Ascending aorta (tissue), 2 donors: ENCODE data around the gene TMEM253. TPM values are rescaled to one million over a fixed set of nuclear protein-coding genes. Genes with fewer than 3 reads are reported as not detected.

ENCODE experiments used
- DNase-seq, 2 donors: peaks; one replicate each; pipeline ENCODE4 v3.0.0-alpha.2; 2019; ENCODE audit warnings: low spot score in 2 of 2
- H3K27ac ChIP-seq, 2 donors: fragments of 200-600 bp; sonication (generic); one replicate each; pipeline ENCODE4 v1.5.1; 2016 to 2017; ENCODE audit warnings: mild to moderate bottlenecking in 1 of 2
- H3K27me3 ChIP-seq: fragments of 200-600 bp; sonication (generic); one replicate; pipeline ENCODE4 v1.5.1; 2017
- H3K36me3 ChIP-seq, 2 donors: fragments of 200-600 bp; sonication (generic); one replicate each; pipeline ENCODE4 v1.5.1; 2016
- H3K4me1 ChIP-seq, 2 donors: fragments of 200-600 bp; sonication (generic); one replicate each; pipeline ENCODE4 v1.5.1; 2016 to 2017; ENCODE audit warnings: mild to moderate bottlenecking in 1 of 2
- H3K4me3 ChIP-seq, 2 donors: fragments of 200-600 bp; sonication (generic); one replicate each; pipeline ENCODE4 v1.5.1; 2016 to 2017; ENCODE audit warnings: mild to moderate bottlenecking in 1 of 2
- H3K9me3 ChIP-seq, 2 donors: fragments of 200-600 bp; sonication (generic); one replicate each; pipeline ENCODE4 v1.5.1; 2016
- CTCF ChIP-seq, 3 experiments: fragments of 200-600 bp in 2 of 3; fragments of 450-650 bp in 1 of 3; sonication (generic) in 2 of 3; IDR thresholded peaks; one replicate each; pipeline ENCODE4 v1.5.1; 2016 to 2019; ENCODE audit warnings: antibody characterized with exemption in 3 of 3, mild to moderate bottlenecking in 1 of 3, moderate library complexity in 1 of 3
- intact Hi-C: fragments of 100-400 bp; cut with DNase I; formaldehyde crosslinking; loops from one replicate; pipeline ENCODE4 v1.15.1; 2023
- total RNA-seq: library from RNA; depleted of rRNA; stranded (reverse); fragments of >200 nt; gene quantifications from one replicate; pipeline ENCODE4 v1.1.0, GENCODE V29; 2016

Gene TMEM253
- total RNA-seq, 1 donor from 2014 or later = not detected

- DNase-seq = no peak
- H3K27me3 ChIP-seq = no peaks in the 10 kb centered on the region
- peak overlapping the region in 1 of 2 donors; percentile 20 for H3K4me3 ChIP-seq
- intact Hi-C loops = loop anchor here (5.0 to 10.0 kb wide), 2 partner anchors 249 to 279 kb away; partner anchors contain the start of gene SUPT16H
- peak overlapping the region; percentile 6 to 63 for H3K27ac ChIP-seq
- no peak for TF ChIP-seq CTCF (IDR thresholded peaks at IDR 0.05)
- H3K36me3 ChIP-seq = no peaks in the 10 kb centered on the region
- peaks cover 0 to 15% of the 10 kb centered on the region in 2 donors for H3K4me1 ChIP-seq
- no peaks in the 10 kb centered on the region for H3K9me3 ChIP-seq
These were observed 5.3 kb downstream of the TMEM253 start for GRCh38 chr14:21106176-21106497.

DNA sequence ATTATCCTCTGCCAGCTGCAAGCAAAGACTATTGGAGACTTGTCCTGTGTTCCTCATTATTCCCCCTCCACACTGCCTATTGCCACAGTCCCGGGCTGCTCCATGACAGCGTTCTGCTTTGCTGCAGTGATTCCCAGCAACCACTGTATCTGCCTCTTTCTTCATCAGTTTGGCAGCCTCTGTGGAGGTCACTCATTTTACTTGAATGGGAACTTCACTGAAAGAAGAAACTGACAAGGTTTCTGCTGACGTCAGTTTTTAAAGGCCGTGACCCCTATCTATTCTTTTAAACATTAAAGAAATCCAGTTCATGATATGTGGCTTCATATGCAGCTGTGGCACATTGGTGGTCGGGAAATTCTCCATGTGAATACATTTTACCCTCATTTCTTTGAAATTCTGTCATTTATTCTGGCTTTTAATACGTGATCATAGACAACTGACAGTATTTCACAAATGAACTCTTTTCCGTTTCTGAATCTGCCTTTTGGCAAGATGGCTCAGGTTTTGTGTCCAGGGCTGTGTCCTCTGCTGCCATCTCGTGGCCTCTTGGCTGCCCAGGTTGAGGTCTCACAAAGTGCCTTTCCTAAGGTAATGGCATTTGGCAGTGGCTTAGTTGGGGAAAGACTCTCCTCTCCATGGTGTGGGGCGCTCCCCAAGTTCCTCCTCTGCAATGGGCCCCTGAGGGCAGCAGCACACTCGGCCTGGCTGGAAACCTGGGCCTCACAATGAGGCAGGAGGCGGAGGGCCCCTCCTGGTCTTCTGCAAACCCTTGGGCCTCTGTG lies 5.8 kb downstream of the TMEM253 start:
- H3K27ac ChIP-seq = peak overlapping the region; percentile 45 to 63
- DNase-seq = peak; percentile 29 to 89
- peaks cover 0 to 15% of the 10 kb centered on the region in 2 donors for H3K4me1 ChIP-seq

DNA sequence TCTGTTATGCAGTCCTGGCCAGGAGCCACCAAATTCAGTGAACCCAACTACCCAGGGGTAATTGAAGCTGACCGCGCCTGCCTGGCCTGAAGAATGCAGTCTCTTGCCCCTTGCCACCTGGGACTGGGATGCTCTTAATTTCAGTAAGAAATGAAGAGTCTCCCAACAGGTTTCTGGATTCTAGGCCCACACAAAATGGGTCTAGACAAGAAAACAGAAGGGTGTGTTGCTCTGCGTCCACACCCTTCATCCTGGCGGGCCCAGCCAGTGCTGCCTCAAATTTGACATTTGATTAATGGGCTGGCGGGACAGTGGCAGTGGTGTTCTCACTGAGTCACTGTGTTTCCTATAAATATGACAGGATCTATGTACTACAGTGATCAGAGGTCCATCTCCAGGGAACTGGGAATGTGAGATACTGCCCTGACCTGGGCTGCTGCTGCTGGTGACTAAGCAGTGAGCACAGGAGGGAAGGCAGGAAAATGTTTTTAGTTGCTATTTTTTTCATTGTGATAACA lies 6.5 kb downstream of the TMEM253 start:
- Histone ChIP-seq H3K4me3 (no peak overlapping the region), H3K27ac (peak overlapping the region; percentile 38 to 45), H3K27me3 (no peaks in the 10 kb centered on the region), H3K4me1 (peaks cover 0 to 15% of the 10 kb centered on the region in 2 donors), H3K36me3 (no peaks in the 10 kb centered on the region), H3K9me3 (no peaks in the 10 kb centered on the region)
- intact Hi-C loops = loop anchor here (5.0 to 10.0 kb wide), 2 partner anchors 250 to 277 kb away; partner anchors contain the start of gene SUPT16H
- no peak for DNase-seq
- no peak for TF ChIP-seq CTCF (IDR thresholded peaks at IDR 0.05)

More for the DNA sequence above, 5.8 kb downstream of the TMEM253 start:
- TF ChIP-seq CTCF (IDR thresholded peaks at IDR 0.05) = peak; percentile 71 to 94 (median 87)
- intact Hi-C loops = loop anchor here (5.0 to 10.0 kb wide), 2 partner anchors 249 to 278 kb away; partner anchors contain the start of gene SUPT16H
- H3K4me3 ChIP-seq = peak overlapping the region in 1 of 2 donors; percentile 20
- no peaks in the 10 kb centered on the region for H3K9me3 ChIP-seq
- no peaks in the 10 kb centered on the region for H3K27me3 ChIP-seq
- no peaks in the 10 kb centered on the region for H3K36me3 ChIP-seq

GRCh38 chr14:21108791-21109190 lies 7.9 kb downstream of the TMEM253 start:
- no peak overlapping the region for H3K27ac ChIP-seq
- DNase-seq = no peak

More at GRCh38 chr14:21108791-21109190, 7.9 kb downstream of the TMEM253 start:
- no peak overlapping the region for H3K4me3 ChIP-seq
- peaks cover 0 to 11% of the 10 kb centered on the region in 2 donors for H3K4me1 ChIP-seq
- intact Hi-C loops = loop anchor here (5.0 to 10.0 kb wide), 2 partner anchors 251 to 276 kb away; partner anchors contain the start of gene SUPT16H
- no peaks in the 10 kb centered on the region for H3K36me3 ChIP-seq
- H3K27me3 ChIP-seq = no peaks in the 10 kb centered on the region
- TF ChIP-seq CTCF (IDR thresholded peaks at IDR 0.05) = no peak
- no peaks in the 10 kb centered on the region for H3K9me3 ChIP-seq
